HL-60 (cell line): ENCODE data around the gene FAM53B.

Experiments used
- GABPA ChIP-seq: IDR thresholded peaks from 2 replicates; pipeline ENCODE4 v1.6.1; 2012; ENCODE audit warnings: low read depth
- POLR2AphosphoS5 ChIP-seq: IDR thresholded peaks from 2 replicates; pipeline ENCODE4 v1.6.1; 2012; ENCODE audit warnings: low read depth
- SPI1 ChIP-seq: IDR thresholded peaks from 2 replicates; pipeline ENCODE4 v1.6.1; 2012; ENCODE audit warnings: low read depth, mild to moderate bottlenecking, borderline replicate concordance
- TF ChIP-seq, protein P1 (sequence below): IDR thresholded peaks from one replicate; pipeline ENCODE4 v1.5.1; 2011; ENCODE audit warnings: low read length, control low read depth, inconsistent platforms; ENCODE audit not compliant: insufficient read depth
- TF ChIP-seq, protein P2 (sequence below): IDR thresholded peaks from 2 replicates; pipeline ENCODE4 v1.6.1; 2012; ENCODE audit warnings: low read depth; ENCODE audit not compliant: insufficient replicate concordance

DNA sequence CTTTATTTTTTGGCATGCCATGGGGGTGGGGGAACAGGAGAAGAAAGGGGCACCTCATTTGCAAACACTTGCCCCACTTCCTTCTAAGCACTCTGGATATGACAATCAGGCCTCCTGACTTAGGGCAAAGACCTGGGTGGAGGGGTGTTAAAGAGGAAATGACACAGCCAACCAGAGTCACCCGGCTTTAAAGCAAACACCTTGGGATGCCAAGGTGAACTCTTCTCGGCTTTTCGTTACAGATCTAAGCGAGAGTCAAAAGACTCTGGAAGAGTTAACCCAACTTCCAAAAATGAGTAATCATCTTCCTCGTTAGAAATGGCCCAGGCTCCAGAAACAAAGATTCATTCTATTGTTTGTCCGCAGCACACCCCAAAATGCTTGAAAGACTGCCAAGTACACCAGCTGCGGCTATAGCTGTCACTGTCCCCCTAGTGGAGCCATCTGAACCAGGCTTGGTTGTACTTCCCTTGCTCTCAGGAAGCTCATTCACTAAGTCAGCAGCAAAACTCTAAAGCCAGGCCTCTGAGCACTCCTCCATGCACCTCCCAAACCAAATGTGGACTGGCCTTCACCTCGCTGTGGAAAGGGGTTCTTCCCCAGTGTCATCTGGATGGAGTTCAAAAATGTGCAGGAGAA is 24.8 kb downstream of the FAM53B start:
- TF ChIP-seq, protein P1, sequence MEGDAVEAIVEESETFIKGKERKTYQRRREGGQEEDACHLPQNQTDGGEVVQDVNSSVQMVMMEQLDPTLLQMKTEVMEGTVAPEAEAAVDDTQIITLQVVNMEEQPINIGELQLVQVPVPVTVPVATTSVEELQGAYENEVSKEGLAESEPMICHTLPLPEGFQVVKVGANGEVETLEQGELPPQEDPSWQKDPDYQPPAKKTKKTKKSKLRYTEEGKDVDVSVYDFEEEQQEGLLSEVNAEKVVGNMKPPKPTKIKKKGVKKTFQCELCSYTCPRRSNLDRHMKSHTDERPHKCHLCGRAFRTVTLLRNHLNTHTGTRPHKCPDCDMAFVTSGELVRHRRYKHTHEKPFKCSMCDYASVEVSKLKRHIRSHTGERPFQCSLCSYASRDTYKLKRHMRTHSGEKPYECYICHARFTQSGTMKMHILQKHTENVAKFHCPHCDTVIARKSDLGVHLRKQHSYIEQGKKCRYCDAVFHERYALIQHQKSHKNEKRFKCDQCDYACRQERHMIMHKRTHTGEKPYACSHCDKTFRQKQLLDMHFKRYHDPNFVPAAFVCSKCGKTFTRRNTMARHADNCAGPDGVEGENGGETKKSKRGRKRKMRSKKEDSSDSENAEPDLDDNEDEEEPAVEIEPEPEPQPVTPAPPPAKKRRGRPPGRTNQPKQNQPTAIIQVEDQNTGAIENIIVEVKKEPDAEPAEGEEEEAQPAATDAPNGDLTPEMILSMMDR = peak; percentile 74
- TF ChIP-seq, protein P2, sequence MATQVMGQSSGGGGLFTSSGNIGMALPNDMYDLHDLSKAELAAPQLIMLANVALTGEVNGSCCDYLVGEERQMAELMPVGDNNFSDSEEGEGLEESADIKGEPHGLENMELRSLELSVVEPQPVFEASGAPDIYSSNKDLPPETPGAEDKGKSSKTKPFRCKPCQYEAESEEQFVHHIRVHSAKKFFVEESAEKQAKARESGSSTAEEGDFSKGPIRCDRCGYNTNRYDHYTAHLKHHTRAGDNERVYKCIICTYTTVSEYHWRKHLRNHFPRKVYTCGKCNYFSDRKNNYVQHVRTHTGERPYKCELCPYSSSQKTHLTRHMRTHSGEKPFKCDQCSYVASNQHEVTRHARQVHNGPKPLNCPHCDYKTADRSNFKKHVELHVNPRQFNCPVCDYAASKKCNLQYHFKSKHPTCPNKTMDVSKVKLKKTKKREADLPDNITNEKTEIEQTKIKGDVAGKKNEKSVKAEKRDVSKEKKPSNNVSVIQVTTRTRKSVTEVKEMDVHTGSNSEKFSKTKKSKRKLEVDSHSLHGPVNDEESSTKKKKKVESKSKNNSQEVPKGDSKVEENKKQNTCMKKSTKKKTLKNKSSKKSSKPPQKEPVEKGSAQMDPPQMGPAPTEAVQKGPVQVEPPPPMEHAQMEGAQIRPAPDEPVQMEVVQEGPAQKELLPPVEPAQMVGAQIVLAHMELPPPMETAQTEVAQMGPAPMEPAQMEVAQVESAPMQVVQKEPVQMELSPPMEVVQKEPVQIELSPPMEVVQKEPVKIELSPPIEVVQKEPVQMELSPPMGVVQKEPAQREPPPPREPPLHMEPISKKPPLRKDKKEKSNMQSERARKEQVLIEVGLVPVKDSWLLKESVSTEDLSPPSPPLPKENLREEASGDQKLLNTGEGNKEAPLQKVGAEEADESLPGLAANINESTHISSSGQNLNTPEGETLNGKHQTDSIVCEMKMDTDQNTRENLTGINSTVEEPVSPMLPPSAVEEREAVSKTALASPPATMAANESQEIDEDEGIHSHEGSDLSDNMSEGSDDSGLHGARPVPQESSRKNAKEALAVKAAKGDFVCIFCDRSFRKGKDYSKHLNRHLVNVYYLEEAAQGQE = no peak
- TF ChIP-seq POLR2AphosphoS5 = 0 out of 2 replicates have a peak, but pooled peaks have one; percentile 25
- no peak for TF ChIP-seq GABPA
- TF ChIP-seq SPI1 = peak; percentile 71
